ENCODE data around the gene IFRD1.

The IFRD1 gene

GRCh38 chr7:112485766-112486165 is 35.5 kb downstream of the IFRD1 start:
- no peak overlapping the region for H3K27ac ChIP-seq (ENCODE audit: low read depth, low read length, severe bottlenecking)
- H3K9me3 ChIP-seq (ENCODE audit: control insufficient read depth, low read length) = no peaks in the 10 kb centered on the region
- H3K4me3 ChIP-seq (ENCODE audit: extremely low read depth, insufficient read depth, low read length, poor library complexity, severe bottlenecking) = no peak overlapping the region
- peaks cover 48% of the 10 kb centered on the region for H3K4me1 ChIP-seq (ENCODE audit: control insufficient read depth, insufficient read depth, low read length, poor library complexity, severe bottlenecking)
- peaks cover 22% of the 10 kb centered on the region for H3K36me3 ChIP-seq (ENCODE audit: control insufficient read depth, insufficient read depth, low read length)
- WGBS, 2 experiments (ENCODE audit: insufficient coverage in 2 of 2) = 95 to 100% methylated on average over 3 to 4 of the region's 5 CpGs

DNA sequence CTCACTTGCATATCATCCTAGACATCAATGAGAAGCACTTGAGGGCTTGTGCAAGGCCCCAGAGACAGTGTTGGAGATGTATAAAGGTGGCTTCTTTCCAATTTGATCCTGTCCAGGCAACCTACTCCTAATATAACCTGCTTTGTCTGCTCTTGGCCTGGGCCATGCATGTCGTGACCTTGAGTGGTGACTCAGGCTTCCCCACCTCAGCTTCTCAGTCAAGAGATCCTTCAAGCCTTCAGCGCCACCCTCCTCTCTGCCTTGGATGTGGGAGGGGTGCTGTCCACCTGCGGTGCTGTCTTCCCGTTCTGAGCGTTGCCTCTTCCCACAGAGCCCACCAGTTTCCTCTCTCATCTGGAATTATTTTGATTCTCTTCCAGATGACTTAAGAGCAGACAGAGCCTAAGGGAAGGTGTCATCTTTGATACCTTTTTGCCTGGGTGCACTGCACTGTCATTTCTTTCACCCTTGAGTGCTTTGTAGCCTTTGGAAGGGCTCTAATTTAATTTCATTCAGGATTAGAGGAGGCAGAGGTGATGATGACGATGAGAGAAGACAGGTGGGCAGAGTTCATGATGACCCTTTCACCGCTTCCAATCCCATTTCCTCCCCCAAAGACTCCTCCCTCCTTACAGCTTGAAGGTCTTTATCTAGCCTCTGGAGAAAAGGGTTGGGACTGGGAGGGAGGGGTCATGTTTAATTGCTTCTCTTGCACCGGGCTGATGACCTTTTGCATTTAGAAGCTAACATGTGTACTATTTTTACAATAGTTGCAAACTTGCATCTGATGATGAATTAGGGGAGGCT is 37.4 kb downstream of the IFRD1 start:
- Histone ChIP-seq H3K9me3 (ENCODE audit: control insufficient read depth, low read length) (no peaks in the 10 kb centered on the region), H3K36me3 (ENCODE audit: control insufficient read depth, insufficient read depth, low read length) (peaks cover 22% of the 10 kb centered on the region)
- WGBS, 2 experiments (ENCODE audit: insufficient coverage in 2 of 2) = 89 to 100% methylated on average over 1 to 4 of the region's 8 CpGs

GRCh38 chr7:112488264-112488552 is 37.9 kb downstream of the IFRD1 start:
- Histone ChIP-seq H3K36me3 (ENCODE audit: control insufficient read depth, insufficient read depth, low read length) (peaks cover 22% of the 10 kb centered on the region), H3K9me3 (ENCODE audit: control insufficient read depth, low read length) (no peaks in the 10 kb centered on the region), H3K27ac (ENCODE audit: low read depth, low read length, severe bottlenecking) (no peak overlapping the region), H3K4me1 (ENCODE audit: control insufficient read depth, insufficient read depth, low read length, poor library complexity, severe bottlenecking) (peaks cover 25% of the 10 kb centered on the region), H3K4me3 (ENCODE audit: extremely low read depth, insufficient read depth, low read length, poor library complexity, severe bottlenecking) (no peak overlapping the region)
- WGBS, 2 experiments (ENCODE audit: insufficient coverage in 2 of 2) = 100% methylated on average over 2 of the region's 4 CpGs; no CpG with 5 or more reads in 1 of the 2 experiments

More for the DNA sequence above, 37.4 kb downstream of the IFRD1 start:
- Histone ChIP-seq H3K27ac (ENCODE audit: low read depth, low read length, severe bottlenecking) (no peak overlapping the region), H3K4me1 (ENCODE audit: control insufficient read depth, insufficient read depth, low read length, poor library complexity, severe bottlenecking) (peaks cover 29% of the 10 kb centered on the region), H3K4me3 (ENCODE audit: extremely low read depth, insufficient read depth, low read length, poor library complexity, severe bottlenecking) (no peak overlapping the region)

- no peak overlapping the region for H3K27ac ChIP-seq (ENCODE audit: low read depth, low read length, severe bottlenecking)
Measured at GRCh38 chr7:112492186-112492585, 41.9 kb downstream of the IFRD1 start.

GRCh38 chr7:112494656-112495055 is 44.4 kb downstream of the IFRD1 start:
- Histone ChIP-seq H3K9me3 (ENCODE audit: control insufficient read depth, low read length) (no peaks in the 10 kb centered on the region), H3K4me3 (ENCODE audit: extremely low read depth, insufficient read depth, low read length, poor library complexity, severe bottlenecking) (no peak overlapping the region), H3K36me3 (ENCODE audit: control insufficient read depth, insufficient read depth, low read length) (peaks cover 8% of the 10 kb centered on the region), H3K27ac (ENCODE audit: low read depth, low read length, severe bottlenecking) (no peak overlapping the region), H3K4me1 (ENCODE audit: control insufficient read depth, insufficient read depth, low read length, poor library complexity, severe bottlenecking) (no peaks in the 10 kb centered on the region)
- WGBS, 2 experiments (ENCODE audit: insufficient coverage in 2 of 2) = 100% methylated on average over 1 of the region's 2 CpGs; no CpG with 5 or more reads in 1 of the 2 experiments

More at GRCh38 chr7:112492186-112492585, 41.9 kb downstream of the IFRD1 start:
- Histone ChIP-seq H3K36me3 (ENCODE audit: control insufficient read depth, insufficient read depth, low read length) (peaks cover 18% of the 10 kb centered on the region), H3K9me3 (ENCODE audit: control insufficient read depth, low read length) (no peaks in the 10 kb centered on the region), H3K4me3 (ENCODE audit: extremely low read depth, insufficient read depth, low read length, poor library complexity, severe bottlenecking) (no peak overlapping the region), H3K4me1 (ENCODE audit: control insufficient read depth, insufficient read depth, low read length, poor library complexity, severe bottlenecking) (no peaks in the 10 kb centered on the region)
- 78 to 100% methylated on average over 2 of the region's 2 CpGs for WGBS, 2 experiments (ENCODE audit: insufficient coverage in 2 of 2)

DNA sequence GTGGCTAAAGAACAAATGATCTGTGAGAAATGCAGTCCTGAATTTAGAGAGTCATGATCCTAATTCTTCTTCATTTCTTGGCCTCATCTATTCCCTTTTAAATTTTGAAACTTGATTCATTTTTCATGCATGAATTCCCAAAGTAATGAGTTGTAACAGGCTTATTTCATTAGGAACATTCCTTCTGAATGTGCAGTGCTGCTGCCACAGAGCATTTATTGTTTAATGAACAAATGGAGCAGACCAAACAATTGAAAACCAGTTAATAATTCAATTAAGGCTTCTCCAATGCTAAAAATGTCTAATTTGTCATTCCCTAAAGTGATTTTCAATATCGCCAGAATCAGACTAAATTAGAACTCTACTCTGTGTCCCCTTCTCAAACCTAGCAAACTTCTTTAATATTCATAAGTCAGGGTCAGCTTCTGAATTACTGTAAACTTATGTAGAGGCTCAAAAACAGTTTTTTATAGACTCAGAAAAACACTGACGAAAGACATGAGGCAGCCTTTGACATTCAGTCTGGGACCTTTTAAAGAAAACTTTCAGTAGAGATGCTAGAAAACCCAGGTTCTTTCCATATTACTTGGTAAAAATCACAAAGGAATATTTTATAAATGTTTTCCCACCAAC is 45.0 kb downstream of the IFRD1 start:
- Histone ChIP-seq H3K36me3 (ENCODE audit: control insufficient read depth, insufficient read depth, low read length) (peaks cover 3% of the 10 kb centered on the region), H3K4me3 (ENCODE audit: extremely low read depth, insufficient read depth, low read length, poor library complexity, severe bottlenecking) (no peak overlapping the region), H3K9me3 (ENCODE audit: control insufficient read depth, low read length) (no peaks in the 10 kb centered on the region), H3K27ac (ENCODE audit: low read depth, low read length, severe bottlenecking) (no peak overlapping the region), H3K4me1 (ENCODE audit: control insufficient read depth, insufficient read depth, low read length, poor library complexity, severe bottlenecking) (no peaks in the 10 kb centered on the region)
- WGBS, 2 experiments (ENCODE audit: insufficient coverage in 2 of 2) = 82 to 83% methylated on average over 1 to 2 of the region's 2 CpGs

- Histone ChIP-seq H3K4me3 (ENCODE audit: extremely low read depth, insufficient read depth, low read length, poor library complexity, severe bottlenecking) (no peak overlapping the region), H3K9me3 (ENCODE audit: control insufficient read depth, low read length) (no peaks in the 10 kb centered on the region), H3K27ac (ENCODE audit: low read depth, low read length, severe bottlenecking) (no peak overlapping the region), H3K36me3 (ENCODE audit: control insufficient read depth, insufficient read depth, low read length) (no peaks in the 10 kb centered on the region), H3K4me1 (ENCODE audit: control insufficient read depth, insufficient read depth, low read length, poor library complexity, severe bottlenecking) (no peaks in the 10 kb centered on the region)
- 46 to 66% methylated on average over 5 to 6 of the region's 6 CpGs for WGBS, 2 experiments (ENCODE audit: insufficient coverage in 2 of 2)
Measured at GRCh38 chr7:112495810-112496462, 45.7 kb downstream of the IFRD1 start.

DNA sequence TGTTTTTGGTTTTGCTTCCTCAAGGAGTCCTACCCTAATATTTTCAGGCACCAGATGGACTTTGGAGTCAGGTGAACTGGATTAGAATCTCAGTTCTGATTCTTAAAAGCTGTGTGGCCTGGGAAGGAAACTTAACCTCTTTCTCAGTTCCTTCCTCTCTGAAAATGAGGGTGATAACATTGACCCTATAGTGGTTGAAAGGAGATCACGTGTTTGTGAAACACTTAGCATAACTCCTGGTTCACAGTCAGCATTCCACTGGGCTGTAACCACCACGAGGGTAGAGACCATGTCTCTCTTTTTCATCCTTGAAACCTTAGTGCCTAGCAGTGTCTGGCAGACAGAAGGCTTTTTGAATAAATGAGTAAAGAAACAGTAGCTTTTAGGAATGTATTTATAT is 47.2 kb downstream of the IFRD1 start:
- Histone ChIP-seq H3K9me3 (ENCODE audit: control insufficient read depth, low read length) (no peaks in the 10 kb centered on the region), H3K36me3 (ENCODE audit: control insufficient read depth, insufficient read depth, low read length) (no peaks in the 10 kb centered on the region), H3K4me3 (ENCODE audit: extremely low read depth, insufficient read depth, low read length, poor library complexity, severe bottlenecking) (no peak overlapping the region), H3K4me1 (ENCODE audit: control insufficient read depth, insufficient read depth, low read length, poor library complexity, severe bottlenecking) (no peaks in the 10 kb centered on the region), H3K27ac (ENCODE audit: low read depth, low read length, severe bottlenecking) (no peak overlapping the region)
- no CpG with 5 or more reads among the region's 2 CpGs for WGBS, 2 experiments (ENCODE audit: insufficient coverage in 2 of 2)

DNA sequence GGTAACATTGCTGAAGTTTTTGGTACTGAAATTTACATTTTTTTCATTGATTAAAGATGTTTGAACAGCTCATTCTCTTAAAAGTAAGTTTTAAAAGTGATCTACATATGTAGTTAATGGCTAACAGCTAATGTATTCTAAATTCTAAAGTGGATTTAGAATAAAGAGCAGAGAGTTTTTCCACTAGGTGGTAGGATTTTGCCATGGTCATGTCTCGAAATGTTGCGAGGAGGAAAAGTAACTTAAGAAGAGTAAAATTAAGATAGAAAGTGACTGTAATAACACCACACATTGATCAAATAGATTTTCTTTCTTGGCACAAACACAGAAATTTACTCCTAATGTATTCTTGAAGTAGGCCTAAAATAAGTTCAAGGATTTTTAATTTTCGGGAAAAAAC is 50.4 kb downstream of the IFRD1 start:
- H3K9me3 ChIP-seq (ENCODE audit: control insufficient read depth, low read length) = no peaks in the 10 kb centered on the region
- no peaks in the 10 kb centered on the region for H3K36me3 ChIP-seq (ENCODE audit: control insufficient read depth, insufficient read depth, low read length)
- WGBS, 2 experiments (ENCODE audit: insufficient coverage in 2 of 2) = no CpG with 5 or more reads among the region's 3 CpGs
- H3K4me3 ChIP-seq (ENCODE audit: extremely low read depth, insufficient read depth, low read length, poor library complexity, severe bottlenecking) = no peak overlapping the region
- H3K27ac ChIP-seq (ENCODE audit: low read depth, low read length, severe bottlenecking) = no peak overlapping the region
- peaks cover 4% of the 10 kb centered on the region for H3K4me1 ChIP-seq (ENCODE audit: control insufficient read depth, insufficient read depth, low read length, poor library complexity, severe bottlenecking)

- no peak overlapping the region for H3K27ac ChIP-seq (ENCODE audit: low read depth, low read length, severe bottlenecking)
- WGBS, 2 experiments (ENCODE audit: insufficient coverage in 2 of 2) = 90% methylated on average over 4 to 7 of the region's 7 CpGs
Measured at GRCh38 chr7:112501801-112502503, 51.7 kb downstream of the IFRD1 start.

More at GRCh38 chr7:112501801-112502503, 51.7 kb downstream of the IFRD1 start:
- H3K4me1 ChIP-seq (ENCODE audit: control insufficient read depth, insufficient read depth, low read length, poor library complexity, severe bottlenecking) = peaks cover 6% of the 10 kb centered on the region
- H3K4me3 ChIP-seq (ENCODE audit: extremely low read depth, insufficient read depth, low read length, poor library complexity, severe bottlenecking) = no peak overlapping the region
- no peaks in the 10 kb centered on the region for H3K9me3 ChIP-seq (ENCODE audit: control insufficient read depth, low read length)
- no peaks in the 10 kb centered on the region for H3K36me3 ChIP-seq (ENCODE audit: control insufficient read depth, insufficient read depth, low read length)

Data from mesodermal cell (in vitro differentiated cells).